Duodenal mucosa (tissue), 2 donors: Measurements from ENCODE around the gene ARHGAP8.

Source experiments
- H3K27ac ChIP-seq: one replicate; pipeline ENCODE4 v1.7.0; 2013; ENCODE audit warnings: low read depth, low read length
- H3K27me3 ChIP-seq, 2 donors: one replicate each; pipeline ENCODE4 v1.7.0; 2013; ENCODE audit warnings: low read length in 2 of 2, control low read depth in 1 of 2; ENCODE audit not compliant: insufficient read depth in 2 of 2, control insufficient read depth in 1 of 2
- H3K36me3 ChIP-seq, 2 donors: one replicate each; pipeline ENCODE4 v1.7.0; 2013; ENCODE audit warnings: low read length in 2 of 2, control low read depth in 1 of 2; ENCODE audit not compliant: insufficient read depth in 2 of 2, control insufficient read depth in 1 of 2
- H3K4me1 ChIP-seq, 2 donors: one replicate each; pipeline ENCODE4 v1.7.0; 2013; ENCODE audit warnings: low read length in 2 of 2, control low read depth in 1 of 2; ENCODE audit not compliant: insufficient read depth in 2 of 2, control insufficient read depth in 1 of 2
- H3K4me3 ChIP-seq, 2 donors: one replicate each; pipeline ENCODE4 v1.7.0; 2013; ENCODE audit warnings: low read length in 2 of 2, low read depth in 1 of 2
- H3K9ac ChIP-seq, 2 donors: one replicate each; pipeline ENCODE4 v1.7.0; 2013; ENCODE audit warnings: low read length in 2 of 2, low read depth in 1 of 2
- H3K9me3 ChIP-seq, 2 donors: one replicate each; pipeline ENCODE4 v1.7.0; 2013; ENCODE audit warnings: low read length in 2 of 2, control low read depth in 1 of 2; ENCODE audit not compliant: control insufficient read depth in 1 of 2

ARHGAP8 gene

DNA sequence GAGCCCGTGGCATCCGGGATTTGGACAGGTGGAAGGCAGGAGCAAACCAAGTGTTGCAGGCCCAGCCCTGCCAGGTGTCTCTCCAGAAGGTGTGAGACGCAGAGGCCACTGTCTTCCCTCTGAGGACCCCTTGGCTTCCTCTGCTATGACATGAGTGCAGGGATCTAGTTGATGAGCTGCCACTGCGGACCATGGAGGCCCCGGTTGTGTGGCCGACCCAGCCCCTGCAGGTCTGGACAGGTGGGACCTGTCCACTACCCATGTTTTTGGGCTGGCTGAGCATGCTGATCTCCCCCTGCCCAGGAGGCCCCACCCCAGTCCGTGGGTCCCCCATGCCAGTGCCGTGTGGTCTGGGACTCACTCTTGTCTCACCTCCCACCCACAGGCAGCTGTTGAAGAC is 27.5 kb upstream of the ARHGAP8 start:
- Histone ChIP-seq H3K36me3 (peaks cover 11 to 62% of the 10 kb centered on the region in 2 donors), H3K27me3 (no peaks in the 10 kb centered on the region), H3K27ac (no peak overlapping the region), H3K9me3 (no peaks in the 10 kb centered on the region), H3K4me3 (no peak overlapping the region), H3K4me1 (peaks cover 13% of the 10 kb centered on the region in 2 donors), H3K9ac (no peak overlapping the region)

DNA sequence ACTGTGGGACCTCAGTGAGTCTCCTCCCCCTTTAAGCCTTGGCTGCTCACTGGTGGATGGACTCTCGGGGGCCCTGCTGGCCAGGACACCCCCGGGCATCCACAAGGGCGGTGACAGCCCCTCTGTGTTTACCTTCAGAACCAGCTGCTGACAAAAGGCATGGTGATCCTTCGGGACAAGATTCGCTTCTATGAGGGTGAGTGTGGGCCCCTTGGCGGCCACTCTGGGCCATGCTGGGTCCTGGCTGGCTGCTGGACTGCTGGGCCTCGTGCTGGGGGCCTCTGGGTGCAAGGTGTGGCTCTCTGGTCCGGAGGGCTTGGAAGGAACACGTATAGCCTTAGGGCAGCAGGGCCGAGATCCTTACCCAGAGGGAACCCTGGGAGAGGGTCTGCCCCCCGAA is 25.9 kb upstream of the ARHGAP8 start:
- Histone ChIP-seq H3K4me3 (no peak overlapping the region), H3K9me3 (no peaks in the 10 kb centered on the region), H3K4me1 (peaks cover 12 to 21% of the 10 kb centered on the region in 2 donors), H3K36me3 (peaks cover 11 to 64% of the 10 kb centered on the region in 2 donors), H3K27ac (no peak overlapping the region), H3K9ac (no peak overlapping the region), H3K27me3 (no peaks in the 10 kb centered on the region)

DNA sequence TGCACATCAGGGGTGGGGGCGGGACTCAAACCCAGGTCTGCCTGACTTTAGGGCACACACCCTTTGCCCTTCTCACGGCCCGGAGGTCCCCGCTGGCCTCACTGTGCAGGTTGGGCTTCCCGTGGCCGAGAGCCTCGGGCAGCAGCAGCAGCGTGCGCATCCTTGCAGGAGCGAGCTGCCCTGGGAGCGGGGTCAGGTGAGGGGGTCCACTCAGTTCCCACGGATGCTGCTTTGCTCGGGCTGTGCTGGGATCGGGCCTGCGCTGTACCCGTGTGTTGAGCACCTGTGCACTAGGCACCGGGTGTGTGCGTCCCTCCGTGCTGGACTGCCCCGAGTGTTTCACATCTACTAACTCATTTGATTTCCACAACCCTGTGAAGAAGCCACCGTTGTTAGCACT is 25.2 kb upstream of the ARHGAP8 start:
- peaks cover 12 to 21% of the 10 kb centered on the region in 2 donors for H3K4me1 ChIP-seq
- no peak overlapping the region for H3K9ac ChIP-seq
- no peaks in the 10 kb centered on the region for H3K9me3 ChIP-seq
- H3K36me3 ChIP-seq, result peaks cover 11 to 64% of the 10 kb centered on the region in 2 donors
- no peak overlapping the region for H3K27ac ChIP-seq
- no peaks in the 10 kb centered on the region for H3K27me3 ChIP-seq
- H3K4me3 ChIP-seq, result no peak overlapping the region

- Histone ChIP-seq H3K36me3 (peaks cover 11 to 64% of the 10 kb centered on the region in 2 donors), H3K27ac (no peak overlapping the region), H3K4me3 (no peak overlapping the region), H3K9ac (no peak overlapping the region), H3K27me3 (no peaks in the 10 kb centered on the region), H3K4me1 (peaks cover 12 to 21% of the 10 kb centered on the region in 2 donors), H3K9me3 (no peaks in the 10 kb centered on the region)
These were observed 24.7 kb upstream of the ARHGAP8 start for GRCh38 chr22:44727709-44728108.

- no peaks in the 10 kb centered on the region for H3K9me3 ChIP-seq
- H3K4me1 ChIP-seq, result peaks cover 12 to 21% of the 10 kb centered on the region in 2 donors
- H3K9ac ChIP-seq, result no peak overlapping the region
- no peak overlapping the region for H3K4me3 ChIP-seq
- H3K27ac ChIP-seq, result peak overlapping the region; percentile 32
- H3K36me3 ChIP-seq, result peaks cover 11 to 67% of the 10 kb centered on the region in 2 donors
- H3K27me3 ChIP-seq, result no peaks in the 10 kb centered on the region
These were observed 23.5 kb upstream of the ARHGAP8 start for GRCh38 chr22:44728761-44729324.

DNA sequence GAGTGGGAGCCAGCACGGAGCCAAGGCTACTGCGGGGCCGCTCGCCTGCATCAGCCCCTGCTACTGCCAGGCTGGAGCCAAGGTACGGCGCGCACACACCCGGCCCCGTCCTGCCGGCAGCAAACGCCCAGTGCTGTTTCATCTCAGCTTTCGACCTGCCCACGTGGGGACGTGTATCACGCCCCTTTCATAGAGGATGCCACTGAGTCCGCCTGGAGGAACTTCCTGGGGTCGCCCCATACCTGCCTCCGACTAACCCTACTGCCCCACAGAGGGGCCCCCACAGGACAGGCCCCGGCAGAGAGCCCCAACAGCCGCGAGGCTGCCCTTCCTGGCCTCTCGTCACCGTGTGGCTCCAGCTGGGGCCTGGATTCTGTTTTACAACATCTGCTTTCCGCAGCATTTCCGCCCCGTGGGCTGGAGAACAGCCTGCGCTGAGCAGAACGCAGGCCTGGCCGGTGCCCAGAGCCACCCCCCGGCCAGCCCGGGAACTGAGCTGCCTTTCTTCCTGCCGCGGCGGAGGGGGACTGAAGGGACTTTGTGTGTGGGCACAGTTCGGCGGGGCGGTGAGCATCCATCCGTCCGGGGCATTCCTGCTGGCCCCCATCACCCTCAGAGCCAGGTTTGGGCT is 22.9 kb upstream of the ARHGAP8 start:
- Histone ChIP-seq H3K36me3 (peaks cover 11 to 64% of the 10 kb centered on the region in 2 donors), H3K9ac (peak overlapping the region in 1 of 2 donors; percentile 25), H3K4me3 (no peak overlapping the region), H3K9me3 (no peaks in the 10 kb centered on the region), H3K4me1 (peaks cover 12 to 21% of the 10 kb centered on the region in 2 donors), H3K27me3 (no peaks in the 10 kb centered on the region), H3K27ac (no peak overlapping the region)

DNA sequence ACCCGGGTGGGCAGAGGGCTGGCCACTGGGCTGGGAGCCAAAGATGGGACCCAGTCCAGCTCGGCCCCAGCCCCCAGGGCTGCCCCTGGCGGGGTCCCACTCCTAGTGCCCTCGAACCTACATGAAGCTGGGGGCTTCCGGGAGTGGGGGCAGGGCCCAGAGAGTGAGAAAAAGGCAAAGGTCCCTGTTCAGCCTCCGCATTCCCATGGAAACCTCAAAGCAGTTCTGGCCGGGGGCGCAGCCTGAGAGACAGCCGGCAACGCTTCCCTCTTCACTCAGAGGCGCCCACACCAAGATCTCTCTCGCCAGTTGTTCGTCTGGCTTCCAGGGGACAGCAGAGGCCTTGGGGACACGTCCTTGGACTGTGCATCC is 22.4 kb upstream of the ARHGAP8 start:
- H3K27me3 ChIP-seq, result no peaks in the 10 kb centered on the region
- H3K27ac ChIP-seq, result no peak overlapping the region
- no peak overlapping the region for H3K4me3 ChIP-seq
- H3K36me3 ChIP-seq, result peaks cover 11 to 59% of the 10 kb centered on the region in 2 donors
- no peaks in the 10 kb centered on the region for H3K9me3 ChIP-seq
- H3K9ac ChIP-seq, result no peak overlapping the region
- H3K4me1 ChIP-seq, result peaks cover 12 to 21% of the 10 kb centered on the region in 2 donors

- no peak overlapping the region for H3K27ac ChIP-seq
- H3K9ac ChIP-seq, result no peak overlapping the region
- H3K27me3 ChIP-seq, result no peaks in the 10 kb centered on the region
- no peak overlapping the region for H3K4me3 ChIP-seq
- H3K9me3 ChIP-seq, result no peaks in the 10 kb centered on the region
- peaks cover 12 to 21% of the 10 kb centered on the region in 2 donors for H3K4me1 ChIP-seq
- H3K36me3 ChIP-seq, result peaks cover 11 to 57% of the 10 kb centered on the region in 2 donors
These were observed 21.7 kb upstream of the ARHGAP8 start for GRCh38 chr22:44730490-44731356.

DNA sequence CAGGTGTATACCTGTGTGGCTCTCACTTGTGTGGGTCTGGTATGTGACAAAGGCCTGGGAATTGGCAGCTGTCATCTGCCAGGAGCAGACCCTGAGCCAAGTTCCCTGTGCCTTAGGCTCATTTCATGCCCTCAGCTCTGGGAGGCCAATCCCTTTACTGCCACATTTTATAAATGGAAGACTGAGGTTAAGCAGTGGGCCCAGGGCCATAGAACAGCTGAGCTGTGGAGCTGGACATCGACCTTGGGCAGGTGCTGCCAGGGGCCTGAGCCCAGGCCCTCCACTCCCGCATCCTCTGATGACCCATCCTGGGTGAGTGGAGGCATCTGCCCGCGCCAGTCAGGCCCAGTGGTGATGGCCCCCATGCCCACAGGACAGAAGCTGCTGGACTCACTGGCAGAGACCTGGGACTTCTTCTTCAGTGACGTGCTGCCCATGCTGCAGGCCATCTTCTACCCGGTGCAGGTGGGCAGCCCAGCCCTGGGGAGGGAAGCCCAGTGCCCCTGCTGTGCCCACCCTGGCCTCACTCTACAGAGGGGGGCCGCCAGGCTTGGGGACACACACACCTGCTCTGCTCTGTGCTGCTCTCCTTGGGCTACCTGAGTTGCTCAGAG is 20.9 kb upstream of the ARHGAP8 start:
- Histone ChIP-seq H3K9me3 (no peaks in the 10 kb centered on the region), H3K4me1 (peaks cover 18 to 27% of the 10 kb centered on the region in 2 donors), H3K9ac (no peak overlapping the region), H3K27me3 (peaks cover 0 to 4% of the 10 kb centered on the region in 2 donors), H3K4me3 (no peak overlapping the region), H3K27ac (no peak overlapping the region), H3K36me3 (peaks cover 6 to 50% of the 10 kb centered on the region in 2 donors)
